C1 segment of cervical spinal cord (tissue), 14 donors: ENCODE results near the gene ADAMTS14.
A peak's percentile ranks its signal among the peaks of the same experiment; 100 is the strongest.
"Not testable (repeated sequence)": the region's sequence is repeated elsewhere in the genome, so short reads cannot be mapped to it uniquely, and the experiment has no call there.

Experiments used
- DNase-seq, 14 donors: peaks; one replicate each; lab custom pipeline; 2025; lab: John Stamatoyannopoulos, UW

Gene ADAMTS14

DNA sequence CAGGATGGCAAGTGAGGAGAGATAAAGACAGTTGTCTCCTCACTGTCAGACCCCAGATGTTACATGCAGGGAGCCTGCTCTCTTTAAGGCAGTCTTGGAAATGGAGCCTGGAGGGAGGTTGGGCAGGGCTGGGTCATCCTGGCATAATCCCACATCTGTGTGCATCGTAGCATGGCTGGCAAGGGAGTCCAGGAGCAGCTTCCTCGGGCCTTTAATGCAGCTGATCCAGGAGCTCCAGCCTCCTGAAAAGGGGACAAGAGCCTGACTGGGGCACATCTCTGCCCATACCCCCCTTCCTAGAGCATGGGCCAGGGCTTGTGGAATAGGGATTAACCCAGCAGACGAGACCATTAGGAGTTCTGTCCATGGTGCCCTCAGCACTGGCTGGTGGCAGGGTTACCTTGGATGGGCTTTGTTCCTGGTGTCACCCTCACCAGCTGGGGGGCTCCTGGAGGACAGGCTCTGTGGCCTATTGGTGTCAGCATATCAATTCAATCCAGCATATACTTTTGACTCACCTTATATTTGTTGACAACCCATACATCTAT is 77.9 kb downstream of the ADAMTS14 start:
- DNase-seq: no peak

- DNase-seq: no peak
Observed at GRCh38 chr10:70751356-70751755, 79.0 kb downstream of the ADAMTS14 start.

- DNase-seq: no peak
Observed at GRCh38 chr10:70751991-70752390, 79.7 kb downstream of the ADAMTS14 start.

DNA sequence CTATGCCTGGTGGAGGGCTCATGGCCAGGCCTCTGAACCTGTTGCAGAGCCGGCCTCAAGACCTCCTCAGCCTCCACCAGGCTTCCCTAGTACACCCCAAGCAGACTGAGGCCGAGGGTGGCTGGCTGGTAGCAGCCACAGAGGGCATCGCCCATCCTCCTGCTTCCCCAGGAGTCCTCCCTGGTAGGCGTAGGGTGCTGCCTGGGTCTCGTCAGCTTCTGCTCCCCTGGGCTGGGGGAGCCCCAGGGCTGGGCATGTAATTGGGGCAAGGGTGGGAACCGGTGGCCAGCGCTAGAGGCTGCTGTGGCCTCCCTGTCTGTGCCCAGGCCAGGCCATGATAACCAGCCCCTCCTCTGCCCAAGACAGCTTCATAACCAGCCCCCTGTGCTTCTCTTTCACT is 80.3 kb downstream of the ADAMTS14 start:
- DNase-seq: no peak

DNA sequence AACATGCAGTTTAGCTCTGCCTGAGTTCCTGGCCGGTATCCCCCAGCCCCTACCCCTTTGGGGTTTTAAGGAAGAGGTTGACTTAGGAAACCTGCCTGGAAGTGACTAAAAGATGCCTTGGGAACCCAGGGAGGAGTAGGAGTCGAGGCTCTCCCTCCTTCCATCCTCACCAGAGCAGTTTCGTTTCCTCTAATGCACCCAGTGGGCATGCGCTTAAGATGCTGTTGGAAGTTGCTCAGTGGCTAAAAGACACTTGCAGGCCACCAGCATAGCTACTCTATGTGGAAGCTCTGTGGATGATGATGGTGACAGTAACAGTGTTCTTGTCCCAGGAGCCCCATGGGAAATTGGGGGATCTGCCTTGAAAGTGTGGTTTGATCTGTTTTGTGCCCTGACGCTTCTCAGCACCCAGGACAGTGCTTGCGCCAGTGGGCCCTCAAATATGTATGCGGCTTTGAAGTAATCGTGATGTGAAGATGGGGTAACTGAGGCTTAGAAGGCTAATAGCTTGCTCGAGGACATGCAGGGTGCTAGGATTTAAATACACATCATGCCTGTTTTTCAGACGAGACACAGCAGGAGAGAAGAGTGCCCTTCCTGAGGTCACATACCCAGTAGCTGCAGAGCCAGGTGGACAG is 80.8 kb downstream of the ADAMTS14 start:
- peak in 4 of 14 donors; percentile 12 to 28 (median 18) for DNase-seq

DNA sequence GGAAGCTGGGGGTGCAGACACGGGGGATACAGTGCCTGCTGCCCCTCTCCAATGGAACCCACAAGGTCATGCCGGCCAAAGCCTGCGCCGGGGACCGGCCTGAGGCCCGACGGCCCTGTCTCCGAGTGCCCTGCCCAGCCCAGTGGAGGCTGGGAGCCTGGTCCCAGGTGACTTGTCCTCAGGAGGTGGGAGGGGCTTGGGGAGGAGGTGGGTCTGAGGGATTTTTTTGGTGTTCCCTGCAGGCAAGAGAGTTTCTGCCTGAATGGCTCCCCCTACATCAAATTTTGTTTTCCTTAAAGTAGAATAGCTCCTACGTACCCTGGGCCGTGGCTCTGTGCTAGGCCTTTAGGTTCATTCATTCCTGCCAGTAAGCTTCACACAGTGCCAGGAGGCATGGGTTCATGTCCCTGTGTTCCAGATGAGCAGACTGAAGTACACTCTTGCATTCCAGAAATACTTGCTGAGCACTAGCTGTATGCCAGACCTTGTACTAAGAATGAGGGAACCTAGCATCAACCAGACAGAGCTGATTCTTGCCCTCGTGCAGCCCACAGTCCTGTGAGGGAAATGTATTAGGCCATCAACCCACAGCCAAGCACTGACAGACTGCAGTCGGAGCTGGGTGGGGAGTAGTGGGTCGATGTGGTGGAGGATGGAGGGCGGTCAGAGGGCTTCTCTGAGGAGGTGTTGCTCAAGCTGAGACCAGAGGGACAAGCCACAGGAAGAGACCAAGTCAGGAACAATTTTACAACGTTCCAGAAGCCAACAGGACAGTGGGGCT is 81.7 kb downstream of the ADAMTS14 start:
- DNase-seq: no peak

GRCh38 chr10:70756700-70757360 is 84.5 kb downstream of the ADAMTS14 start:
- no peak for DNase-seq

GRCh38 chr10:70757856-70758255 is 85.5 kb downstream of the ADAMTS14 start:
- no peak for DNase-seq

DNA sequence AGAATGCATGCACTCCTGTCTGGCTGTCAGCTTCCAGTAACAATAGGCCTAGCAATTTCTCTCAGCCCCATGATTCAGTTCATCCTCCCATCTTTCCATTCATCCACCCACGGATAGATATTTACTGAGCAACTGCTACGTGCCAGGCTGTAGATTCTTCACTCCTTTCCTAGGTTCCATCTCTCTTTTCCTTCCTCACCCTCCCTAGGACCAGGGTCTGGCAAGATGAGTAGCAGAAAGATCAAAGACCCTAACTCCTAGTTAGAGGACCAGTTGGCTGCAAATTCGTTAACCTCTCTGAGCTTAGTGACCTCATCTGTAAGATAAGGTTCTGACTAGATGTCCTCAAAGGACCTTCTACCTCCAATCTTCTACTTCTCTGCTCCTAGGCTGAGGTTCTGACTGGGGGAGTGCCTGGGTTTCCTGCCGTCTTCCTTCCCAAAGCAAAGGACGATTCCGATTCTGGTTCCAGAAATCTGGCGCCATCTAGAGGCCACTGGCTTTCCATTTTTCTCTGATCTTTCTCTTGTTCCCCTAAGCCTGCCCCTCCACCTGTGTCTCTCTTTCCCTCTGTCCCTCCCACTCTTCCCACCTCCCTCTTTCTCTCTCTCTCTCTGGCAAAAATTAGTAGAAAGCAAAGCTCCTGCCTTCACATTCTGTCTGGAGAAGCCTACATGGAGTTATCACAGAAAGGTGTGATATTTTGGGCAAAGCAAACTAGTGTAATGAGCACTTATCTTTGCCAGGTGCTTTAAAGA is 86.6 kb downstream of the ADAMTS14 start:
- peak in 13 of 14 donors; percentile 3 to 69 (median 37) for DNase-seq

DNA sequence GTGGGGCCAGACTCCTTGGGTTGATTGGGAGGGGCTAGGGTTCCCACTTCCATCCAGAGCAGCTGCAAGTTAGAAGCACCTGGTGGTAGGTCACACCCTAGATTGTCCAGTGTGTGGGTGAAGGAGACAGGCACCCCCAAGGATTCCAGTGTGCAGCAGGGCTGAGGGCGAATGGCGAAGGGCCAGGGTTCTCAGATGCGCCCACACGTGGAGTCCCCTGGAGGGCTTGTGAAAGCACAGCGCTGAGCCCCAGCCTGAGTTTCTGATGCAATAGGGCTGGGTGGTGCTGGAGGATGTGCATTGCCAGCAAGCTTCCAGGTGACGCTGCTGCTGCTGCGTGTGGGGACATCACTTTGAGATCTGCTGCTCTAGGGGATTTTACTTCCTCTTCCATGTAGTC is 87.5 kb downstream of the ADAMTS14 start:
- DNase-seq: no peak

- DNase-seq: no peak
Observed at GRCh38 chr10:70760271-70760787, 88.0 kb downstream of the ADAMTS14 start.

GRCh38 chr10:70761031-70761601 is 88.8 kb downstream of the ADAMTS14 start:
- no peak for DNase-seq

- DNase-seq: no peak
Observed at GRCh38 chr10:70761727-70762350, 89.5 kb downstream of the ADAMTS14 start.

- no peak for DNase-seq
Observed at GRCh38 chr10:70762441-70763175, 90.3 kb downstream of the ADAMTS14 start.

DNA sequence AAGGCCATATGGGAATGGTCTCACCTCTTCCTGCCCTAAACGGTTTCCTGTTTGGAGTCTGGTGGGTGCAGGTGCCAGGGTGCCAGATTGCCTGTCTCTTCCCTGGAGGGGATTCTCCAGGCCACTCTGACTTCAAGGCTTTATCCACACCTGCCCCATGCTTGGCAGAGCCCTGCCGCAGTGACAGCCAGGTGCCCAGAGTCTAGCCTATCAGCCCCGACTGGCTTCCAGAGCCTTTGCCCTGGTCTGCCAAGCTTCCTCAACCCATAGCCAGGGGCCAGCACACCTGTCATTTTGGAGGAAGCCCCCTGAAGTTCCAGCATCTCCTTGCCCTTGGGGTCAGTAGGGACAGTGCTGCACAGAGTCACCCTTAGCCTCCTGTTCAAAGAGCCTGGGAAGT is 91.3 kb downstream of the ADAMTS14 start:
- no peak for DNase-seq

DNA sequence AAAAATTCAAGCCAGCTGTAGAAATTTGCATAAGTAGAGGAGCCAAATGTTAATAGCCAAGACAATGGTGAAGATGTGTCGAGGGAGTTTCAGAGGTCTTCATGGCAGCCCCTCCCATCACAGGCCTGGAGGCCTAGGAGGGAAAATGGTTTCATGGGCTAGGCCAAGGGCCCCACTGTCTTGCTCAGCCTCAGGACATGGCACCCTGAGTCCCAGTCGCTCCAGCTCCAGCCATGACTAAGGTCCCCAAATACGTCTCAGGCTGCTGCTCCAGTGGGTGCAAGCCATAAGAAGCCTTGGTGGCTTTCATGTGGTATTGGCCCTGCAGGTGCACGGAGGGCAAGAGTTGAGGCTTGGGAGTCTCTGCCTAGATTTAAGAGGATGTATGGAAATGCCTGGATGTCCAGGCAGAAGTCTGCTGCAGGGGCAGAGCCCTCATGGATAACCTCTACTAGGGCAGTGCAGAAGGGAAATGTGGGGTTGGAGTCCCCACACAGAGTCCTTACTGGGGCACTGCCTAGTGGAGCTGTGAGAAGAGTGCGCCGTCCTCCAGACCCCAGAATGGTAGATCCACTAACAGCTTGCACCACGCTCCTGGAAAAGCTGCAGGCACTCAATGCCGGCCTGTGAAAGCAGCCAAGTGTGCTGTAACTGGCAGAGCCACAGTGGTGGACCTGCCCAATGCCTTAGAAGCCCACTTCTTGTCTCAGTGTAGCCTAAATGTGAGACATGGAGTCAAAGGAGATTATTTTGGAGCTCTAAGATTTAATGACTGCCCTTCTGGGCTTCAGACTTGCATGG is 93.7 kb downstream of the ADAMTS14 start:
- DNase-seq: no peak

GRCh38 chr10:70768026-70768685 is 95.8 kb downstream of the ADAMTS14 start:
- DNase-seq: not testable (repeated sequence)

GRCh38 chr10:70769121-70769520 is 96.8 kb downstream of the ADAMTS14 start:
- no peak for DNase-seq
